Hematopoietic multipotent progenitor cell treated with erythropoietin and hydrocortisone succinate and interleukin-3 and kit ligand, for 17 days (in vitro differentiated cells): ENCODE results near the gene MYBPHL.
A peak's percentile ranks its signal among the peaks of the same experiment; 100 is the strongest.
"Not testable (repeated sequence)": the region's sequence is repeated elsewhere in the genome, so short reads cannot be mapped to it uniquely, and the experiment has no call there.

Experiments used
- DNase-seq: peaks from one replicate; pipeline ENCODE4 v3.0.0-alpha.2; 2015; ENCODE audit warnings: low spot score

Gene MYBPHL

GRCh38 chr1:109305991-109306390, 820 bp downstream of the MYBPHL start:
- DNase-seq: not testable (repeated sequence)

GRCh38 chr1:109304226-109304920, 2.4 kb downstream of the MYBPHL start:
- DNase-seq: no peak

GRCh38 chr1:109301874-109302273, 4.9 kb downstream of the MYBPHL start:
- DNase-seq: no peak

GRCh38 chr1:109300650-109301151, 6.1 kb downstream of the MYBPHL start:
- DNase-seq: no peak

- no peak for DNase-seq
Measured at GRCh38 chr1:109299558-109300343, 7.1 kb downstream of the MYBPHL start.

- DNase-seq: no peak
Measured at GRCh38 chr1:109298666-109299557, 7.9 kb downstream of the MYBPHL start.

DNA sequence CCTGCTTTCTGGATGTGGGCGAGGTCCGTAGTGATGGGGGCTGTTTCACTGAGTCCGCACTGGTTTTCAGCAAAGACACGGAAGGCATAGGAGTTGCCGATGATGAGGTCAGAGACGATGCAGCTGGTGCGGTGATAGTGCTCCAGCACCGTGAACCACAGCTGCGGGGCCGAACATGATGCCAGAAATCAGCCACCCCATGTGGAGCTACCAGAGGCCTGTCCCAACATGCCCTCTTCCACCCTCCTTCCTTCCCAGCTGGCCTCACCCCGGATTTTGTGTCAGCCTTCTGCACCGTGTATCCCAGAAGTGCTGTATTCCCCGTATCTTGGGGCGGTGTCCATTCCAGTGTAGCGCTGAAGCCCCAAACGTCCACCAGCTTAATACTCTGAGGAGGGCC, 10.0 kb downstream of the MYBPHL start:
- DNase-seq: no peak

DNA sequence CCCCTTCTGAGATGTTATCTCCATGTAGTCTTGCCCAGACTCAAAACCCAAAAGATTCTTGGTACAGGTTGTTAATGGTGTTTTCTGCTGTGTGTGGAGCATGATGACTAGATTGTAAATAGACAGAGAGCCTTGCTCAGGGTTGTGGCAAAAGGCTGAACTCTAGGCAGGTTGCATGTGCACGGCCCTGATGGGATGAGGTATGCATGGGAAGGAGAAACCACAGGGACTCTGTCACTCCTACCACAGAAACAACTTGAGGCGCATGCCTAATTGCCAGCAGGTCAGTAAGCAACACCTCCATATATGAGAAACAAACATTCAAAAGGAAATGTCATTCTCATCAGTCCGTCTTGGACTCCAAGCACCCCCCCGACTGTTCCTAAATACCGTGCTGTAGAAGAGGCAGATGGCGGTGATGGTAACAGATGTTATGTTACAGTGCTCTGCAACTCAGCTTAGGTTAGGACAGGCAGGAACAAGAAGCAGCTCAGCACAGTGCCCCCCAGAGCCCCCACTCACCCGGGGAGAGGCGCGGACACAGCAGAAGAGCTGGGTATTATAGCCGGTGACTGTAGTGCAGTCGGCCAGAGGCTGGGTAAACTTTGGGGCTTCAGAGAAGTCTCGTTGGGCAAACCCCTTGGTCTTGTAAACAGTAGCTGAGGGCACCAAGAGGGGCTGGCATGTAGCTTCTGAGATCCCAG, 10.9 kb downstream of the MYBPHL start:
- DNase-seq: no peak

GRCh38 chr1:109294481-109294880, 12.3 kb downstream of the MYBPHL start:
- DNase-seq: no peak

DNA sequence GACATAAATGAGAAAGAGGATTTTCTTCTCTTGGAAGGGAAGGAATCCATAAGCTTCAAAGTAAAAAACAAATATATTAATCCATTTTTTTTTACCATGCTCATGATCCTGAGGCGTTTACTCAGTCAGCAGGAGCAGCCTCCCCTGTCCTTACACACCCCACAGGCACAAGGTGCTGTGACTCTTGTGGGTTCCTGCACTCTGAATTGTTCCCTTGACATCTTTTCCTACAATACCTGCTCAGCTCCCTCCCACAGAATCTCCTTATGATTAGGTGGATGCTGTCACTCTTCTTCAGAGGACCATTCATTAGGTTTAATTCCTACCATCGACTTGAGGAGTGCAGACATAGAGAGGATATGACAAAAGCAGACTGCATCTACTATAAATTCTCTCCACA, 13.8 kb downstream of the MYBPHL start:
- no peak for DNase-seq

- DNase-seq: no peak
Measured at GRCh38 chr1:109292364-109292763, 14.4 kb downstream of the MYBPHL start.

DNA sequence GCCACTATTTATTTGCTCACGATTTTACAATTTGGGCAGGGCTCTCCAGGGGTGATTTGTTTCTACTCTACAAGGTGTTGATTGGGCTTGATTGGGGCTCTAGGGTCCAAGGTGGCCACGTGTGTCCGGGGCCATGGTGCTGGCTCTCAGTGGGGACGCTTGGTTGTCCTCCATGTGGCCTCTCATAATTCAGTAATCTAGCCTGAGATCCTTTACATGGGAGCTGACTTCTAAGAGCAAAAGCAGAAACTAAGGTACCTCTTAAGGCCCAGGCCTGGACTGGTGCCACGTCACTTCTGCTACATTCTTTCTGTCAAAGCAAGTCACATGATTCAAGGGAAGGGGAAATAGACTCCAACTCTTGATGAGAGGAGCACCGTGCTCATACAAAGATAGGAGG, 15.8 kb downstream of the MYBPHL start:
- DNase-seq: no peak

DNA sequence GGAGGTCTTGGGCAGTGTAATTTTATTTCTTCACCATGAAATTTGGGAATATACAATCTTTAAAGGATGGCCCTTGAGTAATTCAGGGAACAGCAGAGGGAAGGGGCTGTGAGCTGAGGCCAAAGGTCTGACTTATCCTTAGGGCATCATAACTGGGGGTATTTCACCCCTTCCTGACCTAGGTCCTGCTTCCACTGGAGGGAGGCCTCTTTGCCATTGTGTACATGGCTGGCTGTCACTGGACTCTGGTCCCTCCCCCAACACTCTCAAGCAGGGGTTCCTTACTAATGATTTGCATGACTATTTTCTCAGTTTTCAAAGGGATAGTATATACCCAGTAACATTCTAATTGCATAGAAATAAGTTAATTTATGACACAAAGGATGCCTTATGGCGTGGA, 16.7 kb downstream of the MYBPHL start:
- no peak for DNase-seq

- not testable (repeated sequence) for DNase-seq
Measured at GRCh38 chr1:109286762-109287161, 20.0 kb downstream of the MYBPHL start.

GRCh38 chr1:109283748-109284600, 22.8 kb downstream of the MYBPHL start:
- DNase-seq: no peak

DNA sequence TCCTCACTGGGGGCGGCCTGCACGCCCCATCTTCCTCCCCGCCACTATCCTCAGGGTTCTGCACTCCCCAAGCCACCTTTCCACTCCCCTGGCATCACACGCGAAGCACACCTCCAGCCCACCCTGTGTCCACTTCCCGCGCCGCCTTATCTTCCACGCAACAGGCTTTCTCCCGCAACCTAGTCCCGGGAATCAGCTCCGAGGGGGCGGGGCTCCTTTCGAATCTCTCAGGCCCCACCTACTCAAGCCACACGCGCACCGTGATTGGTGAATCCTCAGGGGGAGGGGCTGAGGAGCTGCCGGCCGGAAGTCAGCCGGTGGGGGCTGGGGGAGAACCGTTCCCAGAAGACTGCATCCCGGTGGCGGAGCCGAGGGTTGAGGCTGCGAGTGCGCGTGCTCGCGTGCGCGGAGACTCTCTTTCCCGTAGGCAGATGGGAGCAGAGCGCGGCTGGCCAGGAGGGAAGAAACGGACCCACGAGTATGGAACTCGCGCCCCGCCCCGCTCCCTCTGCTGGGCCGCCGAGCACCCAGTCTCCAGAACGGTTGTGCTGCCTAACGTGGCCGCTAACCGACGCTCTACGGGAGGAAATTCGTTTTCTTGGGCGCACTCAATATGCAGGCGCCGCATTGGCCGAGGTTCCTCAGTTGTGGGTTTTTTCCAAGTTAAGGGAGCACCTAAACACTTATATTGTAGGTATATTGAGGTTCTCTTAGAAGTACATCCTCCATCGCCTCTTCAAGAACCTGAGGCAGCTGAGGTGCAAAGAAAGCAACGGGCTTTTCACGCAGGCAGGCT, 23.7 kb downstream of the MYBPHL start, which contains the start of gene PSRC1:
PSRC1 (minus strand) TSS at position 194 of the 796 bp plus-strand sequence.
- peak; percentile 95 for DNase-seq

DNA sequence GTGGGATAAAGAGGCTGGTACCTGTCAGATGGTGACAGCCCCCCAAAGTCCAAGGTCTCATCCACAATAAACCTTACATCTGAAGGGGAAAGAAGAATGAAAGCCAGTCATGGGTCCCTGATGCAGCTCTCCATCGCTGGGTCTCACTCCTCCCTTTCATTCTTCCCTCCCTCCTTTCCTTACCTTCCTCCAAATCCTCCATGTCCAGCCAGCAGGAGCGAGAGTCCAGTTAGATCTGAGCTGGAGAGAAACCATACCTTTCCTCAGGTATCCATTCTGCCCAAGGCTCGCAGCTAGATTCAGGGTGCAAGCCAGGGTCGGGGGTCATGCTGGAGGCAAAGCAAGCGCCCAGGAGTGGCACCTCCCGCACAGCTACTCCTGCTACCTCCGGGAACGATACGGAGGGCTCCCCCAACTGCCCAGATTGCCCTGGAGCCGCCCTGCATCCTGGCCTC, 24.3 kb downstream of the MYBPHL start:
- no peak for DNase-seq

GRCh38 chr1:109281680-109282496, 24.9 kb downstream of the MYBPHL start:
- DNase-seq: no peak

DNA sequence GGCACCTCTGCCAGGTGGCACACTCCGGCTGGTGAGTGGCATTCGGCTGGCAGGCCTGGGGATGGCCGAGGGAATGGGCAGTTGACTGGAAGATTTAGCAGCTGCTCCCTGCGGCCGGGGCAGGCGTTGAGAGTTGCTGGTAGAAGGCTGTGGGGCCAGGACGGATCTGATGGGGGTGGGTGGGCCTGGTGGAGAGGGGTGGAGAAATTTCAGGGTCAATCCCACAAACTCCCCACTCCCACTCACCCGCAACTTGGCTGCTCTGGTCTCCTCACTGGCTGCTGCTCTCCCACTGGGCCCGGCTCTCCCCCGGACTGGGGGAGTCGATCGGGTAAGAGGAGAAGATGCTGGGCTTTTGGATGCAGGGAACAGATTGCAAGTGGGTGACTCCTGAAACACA, 25.9 kb downstream of the MYBPHL start:
- no peak for DNase-seq
